ENCODE results near the gene SLC25A41.

DNA sequence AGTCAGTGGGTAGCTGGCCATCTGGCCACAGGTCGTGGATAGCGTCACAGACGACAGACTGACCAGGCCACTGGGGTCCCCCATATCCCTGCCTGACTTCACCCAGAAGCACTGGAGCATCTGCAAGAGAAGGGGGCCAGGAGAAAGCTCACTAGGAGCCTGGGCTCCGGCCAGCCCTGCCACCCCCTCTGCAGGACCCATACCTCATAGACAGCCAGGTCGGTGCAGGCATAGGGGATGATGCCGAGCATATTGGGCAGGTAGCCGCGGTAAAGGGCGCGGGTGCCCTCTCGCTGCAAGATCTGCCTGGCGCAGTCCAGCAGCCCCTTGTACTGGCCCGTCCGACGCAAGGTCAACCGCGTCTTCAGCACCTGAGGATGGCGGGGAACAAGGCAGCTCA is 6.4 kb downstream of the SLC25A41 start:
- TF ChIP-seq POLR2A (IDR thresholded peaks at IDR 0.05; ENCODE audit: low read depth, low read length) (no peak), POLR2AphosphoS5 (IDR thresholded peaks at IDR 0.05; ENCODE audit: low read depth, low read length) (no peak), PAX5 (IDR thresholded peaks at IDR 0.05; ENCODE audit: insufficient read depth, low read length, severe bottlenecking) (no peak), SPI1 (IDR thresholded peaks at IDR 0.05; ENCODE audit: low read depth, low read length) (no peak), TAF1 (IDR thresholded peaks at IDR 0.05; ENCODE audit: low read depth, low read length) (no peak), POU2F2 (IDR thresholded peaks at IDR 0.05; ENCODE audit: low read depth, low read length) (no peak)
